CD8-positive, alpha-beta memory T cell (primary cell): ENCODE data around the gene JAM2. TPM values are rescaled to one million over a fixed set of nuclear protein-coding genes. Genes with fewer than 3 reads are reported as not detected.

Experiments used
- CTCF ChIA-PET: fragments of 350-600 bp; sonication (Branson Sonifier 250); formaldehyde crosslinking; loops from one replicate; lab custom pipeline; 2021; ENCODE audit warnings: antibody characterized with exemption; lab: Charles Lee
- POLR2A ChIA-PET: fragments of 350-600 bp; sonication (Branson Sonifier 250); formaldehyde crosslinking; loops from one replicate; lab custom pipeline; 2021; ENCODE audit warnings: antibody characterized with exemption; lab: Charles Lee
- DNase-seq, 5 donors: peaks; one replicate each; pipeline versions ENCODE4 v3.0.0 to v3.0.0-alpha.2; 2020 to 2022; ENCODE audit warnings: mixed read lengths in 1 of 5
- H3K27ac ChIP-seq: one replicate; pipeline ENCODE4 v1.7.0; 2013; ENCODE audit warnings: low read depth, mild to moderate bottlenecking, low read length, moderate library complexity
- H3K27me3 ChIP-seq: 2 replicates; pipeline ENCODE4 v1.7.0; 2013; ENCODE audit warnings: low read length, mild to moderate bottlenecking; ENCODE audit not compliant: insufficient read depth, poor library complexity, severe bottlenecking
- H3K36me3 ChIP-seq: 2 replicates; pipeline ENCODE4 v1.7.0; 2013; ENCODE audit warnings: mild to moderate bottlenecking, low read length, moderate library complexity; ENCODE audit not compliant: insufficient read depth
- H3K4me1 ChIP-seq: 2 replicates; pipeline ENCODE4 v1.7.0; 2013; ENCODE audit warnings: mild to moderate bottlenecking, low read length, moderate library complexity; ENCODE audit not compliant: insufficient read depth
- H3K4me3 ChIP-seq: 2 replicates; pipeline ENCODE4 v1.7.0; 2013; ENCODE audit warnings: mild to moderate bottlenecking, low read length
- H3K9me3 ChIP-seq: 2 replicates; pipeline ENCODE4 v1.7.0; 2013; ENCODE audit warnings: mild to moderate bottlenecking, low read length
- H3K27ac Mint-ChIP-seq, 8 donors: one replicate each; pipeline ENCODE4 v1.8.0; 2020 to 2021; ENCODE audit warnings: mixed read lengths in 8 of 8, mild to moderate bottlenecking in 6 of 8, inconsistent platforms in 3 of 8, moderate library complexity in 3 of 8
- H3K27me3 Mint-ChIP-seq, 2 donors: one replicate each; pipeline ENCODE4 v1.8.0; 2020 to 2021; ENCODE audit warnings: mixed read lengths in 2 of 2, mild to moderate bottlenecking in 1 of 2, moderate library complexity in 1 of 2
- H3K36me3 Mint-ChIP-seq, 3 donors: one replicate each; pipeline ENCODE4 v1.8.0; 2020 to 2021; ENCODE audit warnings: mixed read lengths in 3 of 3, inconsistent platforms in 1 of 3, mild to moderate bottlenecking in 1 of 3
- H3K4me1 Mint-ChIP-seq, 3 donors: one replicate each; pipeline ENCODE4 v1.8.0; 2020 to 2021; ENCODE audit warnings: mixed read lengths in 3 of 3, inconsistent platforms in 1 of 3, mild to moderate bottlenecking in 1 of 3
- H3K4me3 Mint-ChIP-seq, 7 donors: one replicate each; pipeline ENCODE4 v1.8.0; 2020 to 2021; ENCODE audit warnings: mixed read lengths in 7 of 7, mild to moderate bottlenecking in 6 of 7, moderate library complexity in 4 of 7, inconsistent platforms in 2 of 7
- H3K9me3 Mint-ChIP-seq, 5 donors: one replicate each; pipeline ENCODE4 v1.8.0; 2020 to 2022; ENCODE audit warnings: mixed read lengths in 5 of 5, mild to moderate bottlenecking in 3 of 5, moderate library complexity in 2 of 5, inconsistent platforms in 1 of 5
- polyA plus RNA-seq: library from polyadenylated mRNA; unstranded; fragments of 300-500 nt; fragmentation: Illumina TruSeq; gene quantifications from one replicate; pipeline ENCODE4 v1.2.3, GENCODE V29; 2021
- total RNA-seq, 2 experiments: library from RNA; stranded (reverse); gene quantifications; one replicate each; pipeline ENCODE4 v1.2.3, GENCODE V29; 2021

The JAM2 gene
- total and polyA plus RNA-seq, 3 experiments from 2014 or later, result 1.2 to 1.4 TPM; not detected in 1

DNA sequence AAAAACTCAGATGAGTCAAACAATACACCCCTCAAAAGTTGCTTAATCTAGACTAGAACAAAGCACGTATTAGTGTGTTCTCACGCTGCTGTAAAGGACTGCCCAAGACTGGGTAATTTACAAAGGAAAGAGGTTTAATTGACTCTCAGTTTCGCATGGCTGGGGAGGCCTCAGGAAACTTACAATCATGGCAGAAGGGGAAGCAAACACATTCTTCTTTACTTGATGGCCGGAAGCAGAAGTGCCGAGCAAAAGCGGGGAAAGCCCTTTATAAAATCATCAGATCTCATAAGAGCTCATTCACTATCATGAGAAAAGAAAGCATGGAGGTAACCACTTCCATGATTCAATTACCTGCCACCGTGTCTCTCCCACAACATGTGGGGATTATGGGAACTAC is 10.1 kb downstream of the JAM2 start:
- POLR2A ChIA-PET, result no interaction called here
- no peaks in the 10 kb centered on the region for H3K36me3 Mint-ChIP-seq
- CTCF ChIA-PET, result interaction anchor here (1.0 kb wide), 1 partner anchor 44 kb away, joined by 3 read pairs; no protein-coding TSS in a partner anchor

DNA sequence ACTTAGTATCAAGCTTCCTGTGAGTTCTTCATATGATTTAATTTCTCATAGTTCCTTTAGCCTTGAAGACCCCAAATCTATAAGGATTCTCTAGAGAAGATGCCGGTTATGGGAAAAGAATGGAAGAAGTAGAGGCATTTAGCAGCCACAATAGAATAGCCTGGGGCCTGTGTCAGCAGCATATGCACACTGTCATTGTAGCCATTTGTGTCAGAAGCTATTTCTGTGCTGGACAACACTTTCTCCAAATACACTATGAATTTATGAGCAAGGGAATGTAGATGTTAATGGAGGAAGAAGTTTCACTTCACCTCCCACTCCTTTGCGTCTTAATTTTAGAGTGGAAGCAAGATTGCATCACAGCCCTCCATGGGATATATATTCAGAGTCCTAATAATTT is 17.4 kb downstream of the JAM2 start:
- no peak overlapping the region for H3K4me3 Mint-ChIP-seq
- Histone ChIP-seq H3K4me3 (no peak overlapping the region), H3K27me3 (no peaks in the 10 kb centered on the region), H3K4me1 (no peaks in the 10 kb centered on the region), H3K9me3 (no peaks in the 10 kb centered on the region), H3K27ac (no peak overlapping the region), H3K36me3 (no peaks in the 10 kb centered on the region)
- POLR2A ChIA-PET, result no interaction called here
- no peak for DNase-seq
- no peaks in the 10 kb centered on the region for H3K36me3 Mint-ChIP-seq
- no peaks in the 10 kb centered on the region for H3K4me1 Mint-ChIP-seq
- H3K27ac Mint-ChIP-seq, result no peak overlapping the region
- CTCF ChIA-PET, result interaction anchor here (1.0 kb wide), 1 partner anchor 10 kb away, joined by 4 read pairs; no protein-coding TSS in a partner anchor
- no peaks in the 10 kb centered on the region for H3K9me3 Mint-ChIP-seq
- H3K27me3 Mint-ChIP-seq, result peaks cover 0 to 3% of the 10 kb centered on the region in 2 donors

More for the DNA sequence above, 10.1 kb downstream of the JAM2 start:
- Mint-ChIP-seq H3K4me1 (no peaks in the 10 kb centered on the region), H3K27ac (no peak overlapping the region), H3K27me3 (no peaks in the 10 kb centered on the region), H3K9me3 (no peaks in the 10 kb centered on the region), H3K4me3 (no peak overlapping the region)
- Histone ChIP-seq H3K9me3 (no peaks in the 10 kb centered on the region), H3K27ac (no peak overlapping the region), H3K4me1 (no peaks in the 10 kb centered on the region), H3K36me3 (no peaks in the 10 kb centered on the region), H3K27me3 (no peaks in the 10 kb centered on the region), H3K4me3 (no peak overlapping the region)
- DNase-seq, result no peak

DNA sequence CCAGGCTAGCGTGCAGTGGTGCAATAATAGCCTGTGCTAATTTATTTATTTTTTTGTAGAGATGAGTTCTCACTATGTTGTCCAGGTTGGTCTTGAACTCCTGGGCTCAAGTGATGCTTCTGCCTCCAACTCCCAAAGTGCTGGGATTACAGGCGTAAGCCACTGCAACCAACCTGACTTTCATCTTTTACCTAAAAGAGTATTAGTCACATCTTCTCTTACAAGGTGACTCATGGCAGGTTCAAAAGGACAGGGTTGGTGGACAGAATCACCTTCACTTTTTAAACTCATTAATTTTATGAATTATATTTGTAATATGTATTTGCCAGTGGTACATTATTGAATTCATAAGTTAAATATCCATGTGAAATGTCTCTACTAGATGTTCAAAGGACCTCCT is 18.1 kb downstream of the JAM2 start:
- no peaks in the 10 kb centered on the region for H3K36me3 Mint-ChIP-seq
- Histone ChIP-seq H3K4me1 (no peaks in the 10 kb centered on the region), H3K4me3 (no peak overlapping the region), H3K27me3 (no peaks in the 10 kb centered on the region), H3K9me3 (no peaks in the 10 kb centered on the region), H3K36me3 (no peaks in the 10 kb centered on the region), H3K27ac (no peak overlapping the region)
- ChIA-PET POLR2A (no interaction called here), CTCF (no interaction called here)
- no peak overlapping the region for H3K27ac Mint-ChIP-seq
- peaks cover 0 to 3% of the 10 kb centered on the region in 2 donors for H3K27me3 Mint-ChIP-seq
- H3K4me3 Mint-ChIP-seq, result no peak overlapping the region
- no peaks in the 10 kb centered on the region for H3K9me3 Mint-ChIP-seq
- no peak for DNase-seq
- H3K4me1 Mint-ChIP-seq, result no peaks in the 10 kb centered on the region

DNA sequence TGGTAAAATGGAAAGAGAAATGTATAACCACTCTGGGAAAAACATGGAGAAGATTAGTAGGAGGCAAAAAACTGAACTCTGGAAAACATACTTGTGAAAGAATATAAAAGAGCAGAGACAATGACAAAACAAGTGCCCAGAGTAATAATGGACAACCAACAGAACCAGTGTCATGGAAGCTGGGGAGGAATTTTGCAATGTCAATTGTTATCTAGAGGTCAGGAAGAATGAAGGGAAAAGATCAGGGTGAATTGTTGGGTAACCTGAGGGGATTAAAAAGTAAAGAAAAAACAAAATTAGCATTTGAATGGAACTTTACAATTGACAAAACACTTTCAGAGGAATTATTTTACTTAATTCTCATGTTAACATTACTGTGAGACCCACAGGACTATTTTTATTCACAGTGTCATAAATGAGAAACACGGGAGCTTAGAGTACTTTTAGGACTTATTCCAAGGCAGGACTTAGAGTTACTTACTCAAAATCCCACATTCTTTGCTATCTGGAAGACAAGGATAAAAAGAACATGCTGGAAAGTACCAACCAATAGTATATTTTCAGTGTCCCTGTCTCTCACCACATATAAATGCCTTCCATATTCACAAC is 19.5 kb downstream of the JAM2 start:
- Histone ChIP-seq H3K4me1 (no peaks in the 10 kb centered on the region), H3K36me3 (no peaks in the 10 kb centered on the region), H3K27me3 (no peaks in the 10 kb centered on the region), H3K9me3 (no peaks in the 10 kb centered on the region), H3K4me3 (no peak overlapping the region), H3K27ac (no peak overlapping the region)
- Mint-ChIP-seq H3K4me3 (no peak overlapping the region), H3K27me3 (peaks cover 0 to 3% of the 10 kb centered on the region in 2 donors), H3K9me3 (no peaks in the 10 kb centered on the region), H3K4me1 (no peaks in the 10 kb centered on the region), H3K36me3 (no peaks in the 10 kb centered on the region), H3K27ac (no peak overlapping the region)
- ChIA-PET CTCF (no interaction called here), POLR2A (no interaction called here)
- no peak for DNase-seq

DNA sequence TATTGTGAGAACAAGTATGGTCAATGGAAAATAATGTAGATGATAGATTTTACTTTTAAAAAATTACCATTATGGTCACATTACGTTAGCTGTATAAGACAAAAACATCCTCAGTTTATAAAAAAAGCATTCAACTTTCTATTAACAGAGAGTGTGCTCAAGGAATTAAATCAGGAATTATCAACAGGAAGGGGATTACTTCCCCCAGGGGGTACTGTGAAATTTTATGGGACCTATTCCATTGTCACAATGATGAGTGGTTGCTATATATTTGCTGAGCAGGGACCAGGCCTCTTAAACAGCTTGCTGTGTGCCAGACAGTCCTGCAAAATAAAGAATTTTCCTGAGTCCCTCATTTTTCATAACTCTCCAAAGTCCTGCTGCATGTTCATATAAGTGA is 21.2 kb downstream of the JAM2 start:
- H3K27ac Mint-ChIP-seq, result no peak overlapping the region

DNA sequence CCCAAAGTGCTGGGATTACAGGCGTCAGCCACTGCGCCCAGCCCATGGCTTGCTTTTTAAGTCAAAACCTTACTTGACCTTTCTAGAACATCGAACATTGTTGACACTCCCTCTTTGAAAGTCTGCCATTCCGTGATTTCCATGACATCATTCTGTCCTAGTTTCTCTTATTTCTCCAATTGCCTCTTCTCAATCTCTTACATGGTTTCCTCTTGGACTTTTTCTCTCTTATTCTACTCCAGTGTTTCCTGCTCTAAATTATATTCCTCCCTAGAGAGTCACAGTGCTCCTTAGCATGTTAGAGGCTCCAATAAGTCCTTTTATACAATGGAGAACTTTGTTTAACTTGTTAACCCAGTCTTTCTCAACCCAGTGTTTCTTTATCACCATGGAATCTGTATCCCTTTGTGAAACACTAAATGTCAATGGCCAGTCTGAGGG is 25.5 kb downstream of the JAM2 start:
- Mint-ChIP-seq H3K27me3 (peaks cover 3 to 27% of the 10 kb centered on the region in 2 donors), H3K9me3 (no peaks in the 10 kb centered on the region), H3K4me3 (no peak overlapping the region), H3K4me1 (no peaks in the 10 kb centered on the region), H3K36me3 (no peaks in the 10 kb centered on the region), H3K27ac (no peak overlapping the region)
- Histone ChIP-seq H3K27me3 (peaks cover 5% of the 10 kb centered on the region), H3K36me3 (no peaks in the 10 kb centered on the region), H3K4me3 (no peak overlapping the region), H3K27ac (no peak overlapping the region), H3K9me3 (no peaks in the 10 kb centered on the region), H3K4me1 (no peaks in the 10 kb centered on the region)
- DNase-seq, result no peak
- CTCF ChIA-PET, result no interaction called here
- POLR2A ChIA-PET, result no interaction called here

More for the DNA sequence above, 21.2 kb downstream of the JAM2 start:
- Mint-ChIP-seq H3K9me3 (no peaks in the 10 kb centered on the region), H3K36me3 (no peaks in the 10 kb centered on the region), H3K4me1 (no peaks in the 10 kb centered on the region), H3K4me3 (no peak overlapping the region), H3K27me3 (peaks cover 0 to 9% of the 10 kb centered on the region in 2 donors)
- no peaks in the 10 kb centered on the region for H3K4me1 ChIP-seq
- no peaks in the 10 kb centered on the region for H3K9me3 ChIP-seq
- no peaks in the 10 kb centered on the region for H3K36me3 ChIP-seq
- H3K4me3 ChIP-seq, result no peak overlapping the region
- no peaks in the 10 kb centered on the region for H3K27me3 ChIP-seq
- CTCF ChIA-PET, result no interaction called here
- DNase-seq, result no peak
- POLR2A ChIA-PET, result no interaction called here
- no peak overlapping the region for H3K27ac ChIP-seq

DNA sequence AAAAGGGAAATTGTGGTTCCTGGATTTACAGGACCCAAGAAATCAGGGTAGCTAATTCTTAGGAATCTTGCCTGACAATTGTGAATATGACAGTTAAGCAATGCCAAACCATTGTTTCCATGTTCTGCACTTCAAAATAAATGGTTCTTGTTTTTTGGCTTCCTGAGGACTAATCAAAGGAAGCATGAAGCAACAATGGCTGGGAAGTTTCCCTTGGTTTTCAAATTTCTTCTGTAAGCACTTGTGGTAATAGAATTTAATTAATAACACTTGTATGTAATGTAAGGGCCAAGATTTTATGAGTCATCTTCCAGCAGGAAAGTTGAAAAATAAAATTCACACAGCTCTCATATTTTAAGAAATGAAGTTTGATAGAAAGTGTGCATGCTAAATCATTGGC is 31.7 kb downstream of the JAM2 start:
- Histone ChIP-seq H3K4me1 (no peaks in the 10 kb centered on the region), H3K27ac (no peak overlapping the region), H3K27me3 (peaks cover 5% of the 10 kb centered on the region), H3K4me3 (no peak overlapping the region), H3K9me3 (no peaks in the 10 kb centered on the region), H3K36me3 (no peaks in the 10 kb centered on the region)
- H3K4me3 Mint-ChIP-seq, result no peak overlapping the region
- ChIA-PET POLR2A (no interaction called here), CTCF (no interaction called here)
- H3K36me3 Mint-ChIP-seq, result no peaks in the 10 kb centered on the region
- no peaks in the 10 kb centered on the region for H3K4me1 Mint-ChIP-seq
- H3K27ac Mint-ChIP-seq, result no peak overlapping the region
- H3K9me3 Mint-ChIP-seq, result no peaks in the 10 kb centered on the region
- peaks cover 14 to 27% of the 10 kb centered on the region in 2 donors for H3K27me3 Mint-ChIP-seq
- DNase-seq, result no peak

DNA sequence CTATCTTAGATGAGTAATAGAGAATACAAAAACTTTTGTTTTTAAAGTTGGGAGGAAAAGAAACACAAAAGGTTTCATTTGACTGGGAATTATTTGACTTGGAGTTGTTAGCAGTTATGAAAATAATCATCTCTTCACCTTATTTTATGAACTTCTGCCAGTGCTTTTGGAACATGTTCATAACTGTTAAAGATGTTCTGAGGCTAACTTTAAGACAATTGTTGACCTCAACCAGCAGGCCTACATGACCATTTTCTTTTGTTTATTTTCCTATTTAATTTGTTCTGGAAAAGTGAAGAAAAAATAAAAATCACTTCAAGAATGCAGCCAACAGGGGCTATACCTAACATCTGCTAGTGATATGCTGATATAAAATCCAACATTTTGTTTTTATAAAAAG is 37.4 kb downstream of the JAM2 start:
- no peak for DNase-seq
- no peaks in the 10 kb centered on the region for H3K9me3 Mint-ChIP-seq
- H3K27ac Mint-ChIP-seq, result no peak overlapping the region
- H3K4me3 Mint-ChIP-seq, result no peak overlapping the region
- Histone ChIP-seq H3K27me3 (no peaks in the 10 kb centered on the region), H3K4me3 (no peak overlapping the region), H3K4me1 (no peaks in the 10 kb centered on the region), H3K36me3 (no peaks in the 10 kb centered on the region), H3K27ac (no peak overlapping the region), H3K9me3 (no peaks in the 10 kb centered on the region)
- ChIA-PET CTCF (no interaction called here), POLR2A (no interaction called here)
- no peaks in the 10 kb centered on the region for H3K4me1 Mint-ChIP-seq
- peaks cover 13 to 15% of the 10 kb centered on the region in 2 donors for H3K27me3 Mint-ChIP-seq
- H3K36me3 Mint-ChIP-seq, result no peaks in the 10 kb centered on the region
